Neural crest cell (in vitro differentiated cells): Measurements from ENCODE around the gene LRSAM1. TPM values are rescaled to one million over a fixed set of nuclear protein-coding genes. Genes with fewer than 3 reads are reported as not detected.

Experiments used
- DNase-seq: peaks from one replicate; pipeline ENCODE4 v3.0.0; 2021; ENCODE audit warnings: low read depth, mixed read lengths, low spot score
- H3K27ac Mint-ChIP-seq: one replicate; pipeline ENCODE4 v1.8.0; 2021; ENCODE audit warnings: mild to moderate bottlenecking, mixed read lengths; ENCODE audit not compliant: unreplicated experiment
- H3K27me3 Mint-ChIP-seq: 2 replicates; pipeline ENCODE4 v1.8.0; 2021; ENCODE audit warnings: low read depth, mild to moderate bottlenecking, mixed read lengths
- H3K36me3 Mint-ChIP-seq: 2 replicates; pipeline ENCODE4 v1.8.0; 2021; ENCODE audit warnings: low read depth, mild to moderate bottlenecking, mixed read lengths
- H3K4me1 Mint-ChIP-seq: 2 replicates; pipeline ENCODE4 v1.8.0; 2021; ENCODE audit warnings: mixed read lengths
- H3K4me3 Mint-ChIP-seq: one replicate; pipeline ENCODE4 v1.8.0; 2021; ENCODE audit warnings: mild to moderate bottlenecking, mixed read lengths
- H3K9me3 Mint-ChIP-seq: 2 replicates; pipeline ENCODE4 v1.8.0; 2021; ENCODE audit warnings: mixed read lengths
- total RNA-seq: library from RNA; stranded (reverse); gene quantifications from 2 replicates; pipeline ENCODE4 v1.2.1, GENCODE V29; 2021
- TF ChIP-seq, protein P1 (sequence below): fragments of 200-600 bp; sonication (generic); conservative IDR thresholded peaks from 2 replicates; pipeline ENCODE4 v1.5.0; 2021; ENCODE audit warnings: antibody characterized with exemption, mild to moderate bottlenecking

The LRSAM1 gene
- total RNA-seq, 1 donor from 2014 or later, result 17.3 TPM

DNA sequence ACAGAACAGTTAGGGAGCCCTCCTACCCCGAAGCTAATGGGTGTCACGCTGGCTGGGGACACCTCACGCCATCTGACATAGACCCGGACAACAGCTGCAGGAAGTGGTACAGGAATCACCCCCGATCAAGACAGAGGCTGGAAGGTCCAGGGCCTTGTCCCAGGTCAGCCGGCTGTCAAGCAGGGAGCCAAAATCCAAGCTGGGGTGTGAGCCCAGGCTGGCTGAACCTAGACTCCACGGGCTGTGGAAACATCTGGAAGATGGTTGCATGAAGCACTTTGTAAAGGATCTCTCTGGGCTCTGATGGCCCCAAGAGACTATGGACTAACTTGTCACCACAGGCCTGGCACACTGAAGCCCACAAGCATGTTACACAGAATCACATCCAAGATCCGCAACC lies 91.9 kb downstream of the LRSAM1 start:
- TF ChIP-seq, protein P1, sequence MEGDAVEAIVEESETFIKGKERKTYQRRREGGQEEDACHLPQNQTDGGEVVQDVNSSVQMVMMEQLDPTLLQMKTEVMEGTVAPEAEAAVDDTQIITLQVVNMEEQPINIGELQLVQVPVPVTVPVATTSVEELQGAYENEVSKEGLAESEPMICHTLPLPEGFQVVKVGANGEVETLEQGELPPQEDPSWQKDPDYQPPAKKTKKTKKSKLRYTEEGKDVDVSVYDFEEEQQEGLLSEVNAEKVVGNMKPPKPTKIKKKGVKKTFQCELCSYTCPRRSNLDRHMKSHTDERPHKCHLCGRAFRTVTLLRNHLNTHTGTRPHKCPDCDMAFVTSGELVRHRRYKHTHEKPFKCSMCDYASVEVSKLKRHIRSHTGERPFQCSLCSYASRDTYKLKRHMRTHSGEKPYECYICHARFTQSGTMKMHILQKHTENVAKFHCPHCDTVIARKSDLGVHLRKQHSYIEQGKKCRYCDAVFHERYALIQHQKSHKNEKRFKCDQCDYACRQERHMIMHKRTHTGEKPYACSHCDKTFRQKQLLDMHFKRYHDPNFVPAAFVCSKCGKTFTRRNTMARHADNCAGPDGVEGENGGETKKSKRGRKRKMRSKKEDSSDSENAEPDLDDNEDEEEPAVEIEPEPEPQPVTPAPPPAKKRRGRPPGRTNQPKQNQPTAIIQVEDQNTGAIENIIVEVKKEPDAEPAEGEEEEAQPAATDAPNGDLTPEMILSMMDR, result no peak
- Mint-ChIP-seq H3K4me1 (peaks cover 31% of the 10 kb centered on the region), H3K27ac (no peak overlapping the region), H3K27me3 (no peaks in the 10 kb centered on the region), H3K36me3 (no peaks in the 10 kb centered on the region), H3K4me3 (no peak overlapping the region), H3K9me3 (no peaks in the 10 kb centered on the region)
- DNase-seq, result no peak

DNA sequence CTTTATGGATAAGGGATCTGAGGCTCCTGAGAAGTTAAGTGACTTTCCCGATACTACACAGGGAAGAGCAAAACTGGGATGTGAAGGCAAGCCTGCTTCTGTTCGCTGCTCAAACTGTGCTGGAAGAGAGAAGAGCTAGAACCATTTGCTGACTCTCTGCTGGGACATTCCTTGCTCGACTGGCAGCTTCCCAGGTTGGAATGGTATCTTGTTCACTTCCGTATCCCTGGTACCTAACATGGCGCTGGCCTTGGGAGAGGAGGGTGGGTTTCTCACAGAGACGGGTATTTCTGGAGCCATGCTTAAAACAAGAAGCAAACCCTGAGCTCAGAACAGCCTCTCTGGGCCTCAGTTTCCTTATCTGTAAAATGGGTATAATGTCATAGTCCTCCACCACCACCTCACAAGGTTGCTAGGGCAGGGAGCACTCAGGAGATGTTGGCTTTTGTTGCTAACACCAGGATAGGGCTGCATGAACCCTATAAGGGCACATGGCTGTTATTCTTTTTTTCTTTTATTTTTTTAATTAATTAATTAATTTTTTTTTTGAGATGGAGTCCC lies 92.7 kb downstream of the LRSAM1 start:
- DNase-seq, result no peak
- no peaks in the 10 kb centered on the region for H3K9me3 Mint-ChIP-seq
- H3K27me3 Mint-ChIP-seq, result no peaks in the 10 kb centered on the region
- H3K4me3 Mint-ChIP-seq, result no peak overlapping the region
- TF ChIP-seq, protein P1, result no peak
- H3K27ac Mint-ChIP-seq, result no peak overlapping the region
- peaks cover 38% of the 10 kb centered on the region for H3K4me1 Mint-ChIP-seq
- H3K36me3 Mint-ChIP-seq, result no peaks in the 10 kb centered on the region

DNA sequence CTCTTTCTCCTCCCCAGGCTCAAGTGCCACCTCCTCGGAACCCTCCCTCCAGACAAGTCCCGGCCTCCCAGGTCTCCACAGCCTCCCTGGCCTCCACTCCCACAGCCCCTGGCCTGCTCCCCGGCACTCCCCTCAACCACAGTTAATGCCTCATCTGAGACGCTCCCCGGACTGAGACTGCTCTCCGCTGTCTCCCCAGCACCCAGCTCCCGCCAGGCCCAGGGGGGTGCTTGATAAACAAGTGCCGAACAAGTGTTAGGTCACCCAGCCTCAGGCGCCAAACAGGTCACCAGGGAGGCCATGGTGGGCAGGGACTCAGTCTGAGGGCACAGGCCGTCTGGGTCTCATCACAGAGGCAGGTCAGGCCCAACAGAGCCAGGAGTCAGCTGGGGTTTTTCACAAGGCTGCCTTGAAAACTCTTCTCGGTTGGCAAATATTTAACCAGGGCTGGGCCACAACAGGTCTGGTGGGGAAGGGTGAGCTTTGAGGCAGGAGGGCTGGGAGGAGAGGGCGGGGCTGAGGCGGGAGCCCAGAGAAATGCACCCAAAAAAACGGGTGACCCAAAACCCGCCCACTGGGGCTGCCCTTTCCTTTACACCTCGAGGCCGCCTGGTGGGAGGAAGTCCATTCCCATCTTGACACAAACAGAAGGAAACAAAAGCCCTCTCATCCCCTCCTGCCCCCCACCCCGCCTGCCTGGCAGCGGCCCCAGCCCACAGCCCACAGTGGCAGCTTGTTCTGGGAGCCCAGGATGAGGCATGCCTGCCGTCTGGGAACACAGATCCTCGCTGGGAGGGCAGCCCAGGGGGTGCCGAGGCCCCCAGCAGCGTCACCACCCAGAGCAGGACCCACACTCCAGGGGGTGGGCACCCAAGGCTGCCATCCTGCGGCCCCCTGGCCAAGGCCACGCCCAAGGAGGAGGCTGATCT lies 94.2 kb downstream of the LRSAM1 start:
- no peak for DNase-seq
- Mint-ChIP-seq H3K9me3 (no peaks in the 10 kb centered on the region), H3K4me1 (peaks cover 47% of the 10 kb centered on the region), H3K27ac (peak overlapping the region; percentile 50), H3K36me3 (no peaks in the 10 kb centered on the region), H3K4me3 (no peak overlapping the region), H3K27me3 (no peaks in the 10 kb centered on the region)
- TF ChIP-seq, protein P1, result no peak

DNA sequence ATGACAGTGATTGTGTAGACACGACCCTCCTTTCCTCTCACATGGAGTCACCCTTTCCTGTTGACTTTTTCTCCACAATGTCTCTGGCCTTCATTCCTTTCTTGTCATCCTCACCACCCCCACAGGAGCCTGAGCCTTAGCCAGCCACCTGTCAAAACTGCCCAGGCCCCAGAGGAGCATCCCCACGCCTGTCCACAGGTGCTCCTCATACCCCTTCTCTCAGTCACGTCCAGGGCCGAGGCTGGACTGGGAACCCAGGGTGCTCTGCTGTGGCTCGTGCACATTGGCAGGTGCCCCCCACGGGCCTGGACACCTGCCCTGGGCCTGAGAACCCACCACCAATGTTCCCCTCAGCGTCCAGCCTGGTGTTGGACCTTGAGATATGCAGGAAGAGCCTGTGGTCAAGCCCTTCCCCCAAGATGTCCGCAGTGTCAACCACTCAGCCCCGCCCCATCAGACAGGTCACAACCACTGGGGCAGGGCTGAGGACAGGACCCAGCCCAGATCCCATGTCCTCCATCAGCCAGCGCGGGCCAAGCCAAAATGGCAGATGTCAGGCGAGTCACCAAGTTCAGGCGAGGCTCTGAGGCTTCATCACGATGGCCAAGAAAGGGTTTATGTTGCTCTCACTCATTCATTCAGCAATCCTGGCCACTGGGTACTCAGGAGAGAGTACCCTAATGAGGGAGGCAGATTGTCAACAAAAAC lies 95.0 kb downstream of the LRSAM1 start:
- no peak for DNase-seq
- H3K9me3 Mint-ChIP-seq, result no peaks in the 10 kb centered on the region
- no peaks in the 10 kb centered on the region for H3K36me3 Mint-ChIP-seq
- H3K27me3 Mint-ChIP-seq, result no peaks in the 10 kb centered on the region
- H3K4me3 Mint-ChIP-seq, result no peak overlapping the region
- peaks cover 50% of the 10 kb centered on the region for H3K4me1 Mint-ChIP-seq
- peak overlapping the region; percentile 95 for H3K27ac Mint-ChIP-seq
- TF ChIP-seq, protein P1, result no peak

DNA sequence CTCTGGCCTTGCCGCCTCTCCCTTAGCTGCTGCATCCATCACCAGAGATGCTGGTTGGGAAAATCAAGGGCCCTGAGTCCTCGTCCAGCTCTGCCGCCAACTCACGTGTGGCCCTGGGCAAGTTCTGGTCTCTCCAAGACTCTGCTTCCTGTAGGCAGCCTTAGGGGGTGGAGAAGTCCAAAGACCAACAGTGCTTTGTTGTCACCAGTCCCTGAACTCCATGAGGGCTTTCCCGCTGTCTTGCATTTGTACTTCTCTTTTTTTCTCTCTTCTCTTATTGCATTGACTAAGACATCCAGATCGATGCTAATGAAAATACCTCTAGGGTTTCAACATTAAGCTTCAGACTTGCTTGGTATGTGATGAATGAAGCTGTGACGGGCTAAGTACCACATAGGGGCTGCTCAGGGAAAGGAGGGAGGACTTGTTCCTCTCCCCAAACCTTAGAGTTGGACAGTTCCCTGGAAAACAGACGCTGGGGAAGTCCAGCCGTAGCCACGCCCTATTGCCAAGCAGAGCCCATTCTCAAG lies 97.1 kb downstream of the LRSAM1 start:
- Mint-ChIP-seq H3K27me3 (no peaks in the 10 kb centered on the region), H3K27ac (no peak overlapping the region), H3K4me3 (no peak overlapping the region), H3K36me3 (no peaks in the 10 kb centered on the region), H3K4me1 (peaks cover 49% of the 10 kb centered on the region), H3K9me3 (no peaks in the 10 kb centered on the region)
- TF ChIP-seq, protein P1, result no peak
- DNase-seq, result no peak
